ENCODE results near the gene SORL1.

SORL1 gene

GRCh38 chr11:121426476-121427399, 25.4 kb upstream of the SORL1 start:
- DNase-seq: peak; percentile 69

GRCh38 chr11:121427400-121427744, 24.7 kb upstream of the SORL1 start:
- no peak for DNase-seq

DNA sequence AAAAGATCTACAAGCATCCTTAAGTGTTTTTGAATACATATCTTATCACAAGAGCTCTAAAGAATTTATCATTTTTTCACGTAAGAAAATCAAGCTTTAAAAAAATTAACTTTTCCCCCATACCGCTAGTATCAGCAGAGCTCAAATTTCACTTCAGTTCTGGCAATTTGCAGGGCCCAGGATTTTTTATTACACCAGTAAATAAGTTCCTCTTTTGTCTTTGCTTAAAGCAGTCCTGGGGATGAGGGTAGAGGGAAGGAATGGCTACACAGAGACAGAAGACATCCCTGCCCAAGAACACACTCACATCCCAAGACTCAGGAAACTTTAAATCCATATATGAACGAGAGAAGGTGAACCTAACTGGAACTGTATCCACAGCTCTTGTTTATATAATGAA, 22.6 kb upstream of the SORL1 start:
- DNase-seq: no peak

DNA sequence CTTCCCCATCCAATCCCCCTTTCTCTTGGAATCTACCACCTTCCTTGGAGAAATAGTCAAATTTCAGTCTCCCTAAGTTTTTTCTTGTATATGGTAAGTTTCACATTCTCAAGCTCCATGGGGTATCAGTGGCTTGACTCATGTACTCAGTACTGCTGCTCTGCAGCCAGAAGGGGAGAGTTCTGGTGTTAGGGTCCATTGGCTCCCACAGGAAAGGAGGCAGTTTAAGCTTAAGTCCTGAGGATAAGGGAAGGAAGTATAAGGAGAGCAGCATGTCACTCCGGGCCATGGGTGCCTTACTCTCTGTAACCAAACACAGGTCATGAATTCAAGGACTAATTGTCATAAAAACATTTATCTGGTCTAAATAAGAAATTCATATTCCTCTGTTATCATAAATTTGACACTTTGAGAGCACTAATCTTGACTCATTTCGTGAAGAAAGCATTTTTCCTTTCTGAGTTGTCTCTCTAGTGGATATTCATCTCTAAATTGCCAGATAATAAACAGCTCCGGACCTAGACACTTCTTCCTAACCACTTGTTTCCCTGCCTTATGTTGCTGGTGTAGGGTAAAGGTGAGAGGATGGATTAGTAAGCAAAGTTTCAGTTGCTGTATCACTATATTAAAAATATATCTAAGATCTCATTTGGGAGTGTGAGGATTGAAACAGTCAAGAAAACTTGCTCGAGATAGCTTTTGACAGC, 20.1 kb upstream of the SORL1 start:
- DNase-seq: no peak

DNA sequence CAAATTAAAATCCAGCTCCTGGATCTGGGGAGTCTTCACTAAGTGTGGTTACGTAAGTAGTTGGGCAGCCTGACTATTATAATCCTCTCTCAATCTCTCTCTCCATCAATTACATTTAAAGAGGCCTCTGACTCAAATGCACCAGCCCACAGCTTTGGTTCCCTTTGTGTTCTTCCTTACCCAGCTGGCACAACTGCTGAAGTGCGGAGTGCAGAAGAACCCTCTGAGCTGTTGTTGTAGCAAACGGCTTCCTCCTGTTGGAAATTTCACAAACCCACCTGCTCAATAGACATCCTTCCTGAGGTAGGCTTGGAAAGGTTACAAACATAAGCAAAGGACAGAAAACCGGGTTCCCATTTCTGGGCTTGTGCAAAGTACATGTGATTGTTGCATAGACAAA, 17.0 kb upstream of the SORL1 start:
- no peak for DNase-seq

DNA sequence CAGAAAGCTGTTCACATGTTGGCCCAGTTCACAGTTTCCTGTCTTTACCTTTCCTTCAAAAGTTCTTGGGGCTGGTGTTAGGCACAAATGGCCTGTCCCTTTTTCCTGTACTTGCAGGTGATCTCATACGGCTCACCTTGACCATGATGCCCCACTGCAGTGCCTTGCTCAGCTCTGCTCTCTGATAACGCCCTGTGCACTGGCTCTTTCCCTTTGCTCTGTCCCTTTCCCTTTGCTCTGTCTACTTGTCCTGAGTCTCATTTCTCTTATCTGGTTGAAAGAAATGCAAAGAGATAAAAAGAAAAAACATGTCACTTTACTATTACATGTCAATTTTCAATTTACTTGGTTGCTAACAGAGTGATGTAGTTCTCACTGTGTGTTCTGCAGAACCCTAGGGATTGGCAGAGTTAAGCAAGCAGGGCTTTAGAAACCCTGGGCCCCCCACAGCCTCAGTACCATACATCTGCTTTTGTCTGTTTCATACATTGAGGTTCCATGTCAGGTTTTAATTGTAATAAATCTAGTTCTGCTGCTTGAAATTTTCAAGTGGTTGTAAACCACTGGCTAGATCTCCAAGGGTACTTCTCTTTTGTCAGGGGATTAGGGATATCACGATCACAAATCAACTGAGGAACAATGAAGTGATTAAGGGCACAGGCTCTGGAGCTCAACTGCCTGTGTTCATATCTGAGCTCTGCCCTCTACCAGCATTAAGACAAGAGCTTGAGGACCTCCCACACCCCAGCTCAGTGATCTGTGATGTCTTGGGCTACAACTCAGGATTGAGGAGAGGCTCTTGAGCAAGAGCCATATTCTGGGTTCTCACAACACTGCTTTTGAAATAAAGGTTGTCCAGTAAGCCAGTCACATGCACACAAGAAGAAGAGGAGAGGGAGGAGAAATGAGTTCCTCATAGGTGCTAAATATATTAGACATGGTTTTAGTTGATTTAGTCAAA, 16.3 kb upstream of the SORL1 start:
- no peak for DNase-seq

GRCh38 chr11:121437018-121437685, 15.0 kb upstream of the SORL1 start:
- no peak for DNase-seq

DNA sequence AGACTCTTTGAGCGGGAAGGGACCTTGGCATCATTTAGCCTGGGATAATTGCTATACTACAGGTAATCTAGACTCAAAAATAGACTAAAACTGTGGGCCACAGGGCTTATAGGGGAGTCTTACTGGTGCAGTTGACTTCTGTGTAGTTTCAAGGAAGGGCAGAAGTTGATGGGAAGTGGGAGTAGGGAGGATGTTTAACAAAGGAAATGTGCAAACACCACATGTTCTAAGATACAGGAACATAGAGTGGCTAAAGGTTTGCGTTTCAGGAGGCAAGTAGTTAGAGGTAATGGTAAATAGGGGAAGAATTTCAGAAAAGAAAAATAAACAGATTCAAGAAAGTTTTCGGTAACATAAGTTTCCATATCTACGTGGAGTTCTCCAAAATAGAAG, 14.4 kb upstream of the SORL1 start:
- no peak for DNase-seq

- no peak for DNase-seq
Observed at GRCh38 chr11:121439337-121439736, 12.8 kb upstream of the SORL1 start.

DNA sequence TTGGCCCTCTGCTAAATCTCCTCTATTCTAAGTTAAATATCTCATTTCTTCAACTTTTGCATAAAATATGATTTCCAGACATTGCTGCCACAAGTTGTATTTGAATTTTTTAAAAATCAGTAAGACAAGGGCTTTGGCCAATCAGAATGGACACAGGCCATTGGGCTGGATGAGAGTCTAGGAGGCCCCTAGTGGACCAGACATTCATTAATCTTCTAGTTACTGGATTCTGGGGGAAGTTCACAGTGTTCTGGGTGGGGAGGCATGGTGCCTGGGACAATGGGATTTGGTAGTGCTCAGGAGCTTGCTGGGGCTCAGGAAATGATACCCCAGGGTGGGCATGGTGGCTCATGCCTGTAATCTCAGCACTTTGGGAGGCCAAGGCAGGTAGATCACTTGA, 12.4 kb upstream of the SORL1 start:
- DNase-seq: no peak

GRCh38 chr11:121441521-121441920, 10.6 kb upstream of the SORL1 start:
- no peak for DNase-seq

GRCh38 chr11:121443688-121444275, 8.3 kb upstream of the SORL1 start:
- DNase-seq: no peak

GRCh38 chr11:121444526-121444925, 7.6 kb upstream of the SORL1 start:
- no peak for DNase-seq

- no peak for DNase-seq
Observed at GRCh38 chr11:121445071-121445768, 6.9 kb upstream of the SORL1 start.

GRCh38 chr11:121446752-121447156, 5.4 kb upstream of the SORL1 start:
- no peak for DNase-seq

- no peak for DNase-seq
Observed at GRCh38 chr11:121448011-121448410, 4.1 kb upstream of the SORL1 start.

- DNase-seq: no peak
Observed at GRCh38 chr11:121448431-121448941, 3.6 kb upstream of the SORL1 start.

DNA sequence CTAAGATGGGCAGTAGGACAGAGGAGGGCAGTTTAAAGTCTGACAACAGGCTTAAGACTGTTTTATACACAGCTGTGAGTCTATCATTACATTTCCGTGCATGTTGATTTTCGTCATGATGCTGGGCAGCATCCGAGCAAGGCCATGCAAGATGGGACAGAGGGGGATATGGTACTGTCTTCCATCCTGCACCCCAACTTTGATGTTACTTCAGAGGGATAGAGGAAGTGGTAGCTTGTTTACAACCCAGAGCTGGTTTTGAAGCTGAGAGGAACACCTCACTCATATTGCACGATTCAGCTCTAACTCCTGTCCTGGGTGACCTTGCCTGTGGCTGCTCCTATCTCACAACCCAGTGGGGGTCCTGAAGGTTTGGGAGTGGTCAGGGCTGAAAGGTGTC, 3.0 kb upstream of the SORL1 start:
- DNase-seq: no peak

GRCh38 chr11:121449626-121450025, 2.5 kb upstream of the SORL1 start:
- DNase-seq: no peak

DNA sequence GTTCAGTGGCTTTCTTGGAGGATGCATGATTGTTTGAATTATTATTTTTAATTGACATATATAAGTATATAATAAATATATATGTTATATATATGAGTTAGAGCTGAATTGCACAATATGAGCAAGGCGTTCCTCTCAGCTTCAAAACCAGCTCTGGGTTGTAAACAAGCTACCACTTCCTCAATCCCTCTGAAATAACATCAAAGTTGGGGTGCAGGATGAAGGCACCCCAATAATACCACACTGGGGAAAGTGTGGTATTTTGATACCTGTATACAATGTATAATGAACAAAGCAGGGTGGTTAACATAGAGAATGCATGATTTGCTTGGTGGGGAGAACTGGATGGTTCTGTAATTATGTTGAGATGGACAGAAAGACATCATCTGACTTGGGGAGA, 1.7 kb upstream of the SORL1 start:
- no peak for DNase-seq

Data from stimulated activated CD8-positive, alpha-beta memory T cell treated with anti-CD3 and anti-CD28 coated beads, Interleukin-4, amount 100 ng/mL, for 48 hours (primary cell).